ENCODE measurements around the gene ACOT7.
"Not testable (repeated sequence)": the region's sequence is repeated elsewhere in the genome, so short reads cannot be mapped to it uniquely, and the experiment has no call there.

Gene ACOT7

DNA sequence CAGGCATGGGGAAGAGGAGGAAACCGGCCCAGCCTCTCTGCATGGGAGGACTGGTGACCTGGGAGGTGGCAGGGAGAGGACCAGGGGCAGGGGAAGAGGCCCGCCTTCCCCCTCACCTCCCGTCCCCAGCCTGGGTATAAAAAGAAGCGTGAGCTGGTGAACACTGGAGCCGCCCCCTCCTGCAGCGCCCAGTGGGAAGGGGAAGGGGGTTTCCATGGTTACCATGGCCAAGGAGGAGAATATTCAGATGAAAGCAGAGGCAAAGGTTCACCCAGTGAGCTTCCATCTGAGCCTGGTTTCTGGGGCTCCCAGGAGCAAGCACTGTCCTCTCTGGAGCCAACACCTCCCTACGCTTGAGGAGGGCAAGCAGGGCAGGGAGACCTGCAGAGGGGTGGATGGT, 54.9 kb downstream of the ACOT7 start:
- no peak for DNase-seq

DNA sequence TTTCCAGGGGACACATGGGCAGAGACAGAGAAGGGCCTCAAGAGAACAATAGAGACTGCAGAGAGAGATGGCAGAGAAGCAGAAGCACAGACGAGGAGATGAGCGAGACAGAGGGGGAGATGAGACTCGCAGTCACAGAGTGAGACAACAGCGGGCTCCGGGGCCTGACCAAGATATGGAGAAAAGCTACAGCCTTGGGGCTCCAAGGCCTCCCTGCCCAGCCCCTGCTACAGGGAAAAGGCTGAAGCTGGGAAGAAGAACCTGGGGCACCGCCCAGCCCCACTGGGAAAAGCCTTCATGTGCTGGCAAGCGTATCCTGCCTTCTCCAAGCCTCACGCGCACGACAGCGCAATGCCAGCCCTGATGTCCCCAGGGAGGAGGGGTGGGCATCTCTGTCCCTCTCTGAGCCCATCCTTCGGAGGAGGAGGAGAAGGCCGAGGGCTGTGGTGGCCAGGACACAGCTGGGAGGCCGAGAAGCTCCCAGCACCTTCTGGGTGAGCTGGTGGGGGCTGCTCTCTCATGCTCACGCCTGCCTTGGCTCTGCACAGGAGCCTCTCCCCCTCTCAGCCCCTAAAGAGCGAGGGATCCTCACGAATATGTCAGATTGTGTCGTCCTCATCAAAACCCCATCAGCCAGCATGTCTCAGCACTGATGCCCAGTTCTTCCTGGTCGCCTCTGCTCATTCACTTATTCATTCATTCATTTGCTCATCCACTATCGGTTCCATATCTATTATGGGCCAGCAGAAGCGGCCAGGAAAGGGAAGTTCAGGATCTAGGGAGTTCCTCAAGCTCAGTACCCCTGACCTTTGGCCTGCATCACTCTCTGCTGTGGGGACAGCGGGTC, 56.6 kb downstream of the ACOT7 start:
- no peak for DNase-seq

DNA sequence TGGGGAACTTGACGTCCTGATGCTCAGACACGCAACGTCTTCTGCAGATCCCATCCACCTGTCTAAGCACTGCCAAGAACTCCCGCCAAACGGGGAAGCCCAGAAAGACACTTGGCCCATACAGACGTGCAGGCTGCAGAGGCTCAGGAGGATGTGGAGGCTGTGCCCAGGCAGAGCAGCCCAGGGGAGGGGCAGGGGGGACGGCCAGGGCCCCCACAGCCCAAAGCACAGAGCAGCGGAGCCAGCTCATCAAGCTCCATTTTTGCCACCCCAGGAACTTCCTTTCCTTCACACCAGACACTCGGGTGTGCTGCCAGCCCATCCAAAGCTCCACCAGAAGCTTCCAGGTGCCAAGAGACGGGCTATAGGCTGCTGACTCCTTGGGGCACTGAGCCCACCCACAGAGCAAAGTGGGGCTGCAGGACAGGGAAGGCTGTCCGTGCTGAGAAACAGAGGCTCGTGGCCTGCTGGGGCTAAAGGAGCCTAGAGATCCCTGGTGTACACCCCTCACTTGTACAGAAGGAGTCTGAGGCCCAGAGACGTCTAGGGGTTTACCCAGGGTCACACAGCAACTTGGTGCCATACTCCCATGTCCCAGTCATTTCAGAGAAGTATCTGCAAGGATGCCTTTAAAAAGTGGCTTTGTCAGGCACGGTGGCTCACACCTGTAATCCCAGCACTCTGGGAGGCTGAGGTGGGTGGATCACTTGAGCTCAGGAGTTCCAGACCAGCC, 59.1 kb downstream of the ACOT7 start:
- no peak for DNase-seq

DNA sequence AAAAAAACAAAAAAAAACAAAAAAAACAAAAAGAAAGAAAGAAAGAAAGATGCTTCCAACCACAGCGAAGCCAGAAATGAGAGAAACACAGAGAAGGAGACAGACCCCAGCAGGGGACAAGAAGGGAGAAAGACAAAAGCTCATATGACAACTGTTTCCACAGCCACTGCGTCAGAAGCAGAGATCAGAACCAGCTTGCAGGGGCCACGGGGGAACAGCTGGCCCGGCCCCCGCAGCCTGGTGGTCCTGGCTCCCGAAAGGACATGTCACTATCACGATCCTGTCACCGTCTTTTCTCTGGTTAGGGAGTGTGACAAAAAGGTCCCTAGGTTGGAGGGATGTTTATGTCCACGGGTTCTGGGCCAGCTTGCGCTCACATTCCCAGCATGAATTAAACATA, 60.7 kb downstream of the ACOT7 start:
- no peak for DNase-seq

DNA sequence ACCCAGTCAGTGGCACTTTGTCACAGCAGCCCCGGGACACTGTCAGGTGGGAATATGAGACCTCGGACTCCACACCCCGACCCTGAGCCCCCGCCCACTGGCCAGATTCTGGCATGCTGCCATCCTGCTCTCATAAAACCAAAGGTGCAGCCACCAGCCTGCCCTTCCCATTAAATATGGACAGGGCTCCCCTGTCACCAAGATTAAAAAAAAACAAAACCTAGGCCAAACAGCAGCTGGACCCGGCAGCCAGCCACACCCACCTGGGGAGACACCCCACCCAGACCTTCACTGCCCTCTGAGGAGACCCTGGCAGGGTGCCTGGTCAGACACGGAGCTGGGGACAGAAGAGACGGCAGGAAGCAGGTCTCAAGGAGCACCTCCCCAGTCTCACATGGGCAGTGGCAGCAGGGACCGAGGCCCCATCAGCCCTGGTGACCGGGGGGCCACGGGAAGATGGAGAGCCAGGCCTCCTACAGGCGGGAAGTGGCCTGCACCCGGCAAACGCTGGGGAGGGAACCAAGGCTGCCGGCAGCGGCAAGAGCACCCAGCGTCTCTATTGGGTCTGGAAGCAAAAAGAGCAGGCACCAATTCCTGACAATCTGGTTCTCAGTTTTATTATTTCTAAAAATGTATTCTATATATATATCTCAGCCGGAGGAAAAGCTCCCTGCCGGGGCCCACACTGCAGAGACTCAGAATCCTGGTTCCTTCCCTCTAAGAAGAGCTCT, 61.9 kb downstream of the ACOT7 start:
- DNase-seq, result no peak

DNA sequence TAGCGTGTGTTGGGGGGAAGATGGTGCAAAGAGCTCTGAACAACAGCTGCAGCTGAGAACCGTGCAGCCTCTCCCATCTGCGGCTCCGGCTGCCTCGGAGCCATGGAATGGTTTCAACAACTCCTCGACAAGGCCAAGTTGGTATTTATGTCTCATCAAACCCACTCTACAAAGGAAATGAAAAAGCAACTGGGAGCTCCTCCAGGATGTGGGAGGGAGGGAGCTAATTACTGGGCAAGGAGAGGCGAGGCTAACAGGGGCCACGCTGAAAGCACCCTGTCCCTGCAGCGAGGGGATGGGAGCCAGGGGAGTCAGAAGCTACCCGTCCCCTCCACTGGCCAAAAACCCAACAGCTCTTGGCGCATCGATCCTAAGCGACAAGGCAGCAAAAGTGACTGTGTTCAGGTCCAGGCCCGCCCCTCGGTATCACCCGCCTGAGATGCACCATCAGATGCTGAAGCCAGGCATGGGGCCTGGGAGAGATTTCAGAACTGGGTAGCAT, 63.1 kb downstream of the ACOT7 start:
- no peak for DNase-seq

DNA sequence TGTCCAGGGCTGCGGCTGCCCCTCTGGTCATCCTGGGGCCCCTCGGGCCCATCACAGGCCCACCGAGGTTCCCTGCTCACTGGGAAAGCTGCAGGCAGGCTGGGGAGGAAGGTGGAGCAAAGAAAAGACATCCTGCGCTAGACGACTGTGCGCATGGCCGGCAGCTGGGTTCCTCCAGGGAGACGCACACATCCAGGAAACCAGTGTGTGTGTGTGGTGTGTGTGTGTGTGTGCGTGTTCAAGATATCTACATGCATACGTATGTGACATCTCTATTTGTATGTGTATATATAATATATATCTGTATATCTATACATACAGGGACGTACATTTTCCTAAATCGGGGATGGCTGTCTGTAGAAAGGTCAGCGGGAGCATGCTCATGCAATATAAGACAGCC, 63.7 kb downstream of the ACOT7 start:
- no peak for DNase-seq

DNA sequence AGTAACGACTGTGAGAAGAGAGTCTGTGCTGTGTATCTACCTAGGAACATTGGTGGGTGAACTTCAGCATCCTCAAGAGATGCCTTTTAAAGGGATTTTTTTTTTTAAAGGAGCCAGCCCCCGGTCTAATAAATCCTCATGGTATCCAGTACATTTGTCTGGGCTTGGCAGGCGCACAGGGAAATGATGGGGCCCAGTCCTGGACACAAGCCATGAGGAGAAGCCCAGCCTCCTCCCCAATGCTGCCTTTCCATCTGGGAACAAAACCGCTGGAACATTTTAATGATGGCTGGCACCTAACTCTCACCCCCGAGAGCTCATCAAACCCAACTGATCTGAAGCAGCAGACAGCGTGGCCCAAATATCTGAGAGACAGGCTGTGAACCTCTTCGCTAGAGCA, 64.2 kb downstream of the ACOT7 start:
- DNase-seq, result no peak

DNA sequence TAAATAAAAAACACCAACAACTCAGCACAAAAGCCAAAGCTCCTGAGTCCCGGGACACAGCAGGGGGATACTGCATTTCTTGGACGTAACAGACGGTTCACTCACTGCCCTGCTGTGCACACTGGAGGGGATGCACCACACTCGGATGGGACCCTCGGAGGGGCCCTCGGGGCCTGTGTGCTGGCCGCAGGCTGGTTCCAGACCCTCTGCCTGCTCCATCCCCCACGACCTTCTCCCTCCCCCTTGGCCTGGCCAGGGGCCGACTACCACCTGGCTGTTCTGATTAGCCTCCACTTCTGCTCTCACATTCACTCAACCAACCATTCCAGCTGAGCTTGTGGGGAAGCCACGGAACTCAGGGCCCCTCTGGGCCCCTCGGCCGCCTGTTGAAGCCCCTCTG, 64.9 kb downstream of the ACOT7 start:
- no peak for DNase-seq

DNA sequence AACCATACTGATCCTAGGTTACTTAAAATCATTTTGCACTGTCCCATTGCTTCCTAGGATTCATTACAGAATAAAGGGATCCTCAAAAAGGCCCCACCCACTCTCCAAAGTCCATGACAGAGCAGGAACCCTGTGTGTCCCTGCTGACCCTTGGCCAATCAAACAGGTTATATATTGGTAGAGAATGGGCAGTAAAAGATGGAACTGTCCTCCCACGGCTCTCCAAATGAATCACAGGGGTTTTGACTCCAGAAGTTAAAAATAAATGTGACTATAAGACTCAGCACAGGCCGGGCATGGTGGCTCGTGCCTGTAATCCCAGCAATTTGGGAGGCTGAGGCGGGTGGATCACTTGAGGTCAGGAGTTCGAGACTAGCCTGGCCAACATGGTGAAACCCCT, 65.5 kb downstream of the ACOT7 start:
- DNase-seq, result no peak

DNA sequence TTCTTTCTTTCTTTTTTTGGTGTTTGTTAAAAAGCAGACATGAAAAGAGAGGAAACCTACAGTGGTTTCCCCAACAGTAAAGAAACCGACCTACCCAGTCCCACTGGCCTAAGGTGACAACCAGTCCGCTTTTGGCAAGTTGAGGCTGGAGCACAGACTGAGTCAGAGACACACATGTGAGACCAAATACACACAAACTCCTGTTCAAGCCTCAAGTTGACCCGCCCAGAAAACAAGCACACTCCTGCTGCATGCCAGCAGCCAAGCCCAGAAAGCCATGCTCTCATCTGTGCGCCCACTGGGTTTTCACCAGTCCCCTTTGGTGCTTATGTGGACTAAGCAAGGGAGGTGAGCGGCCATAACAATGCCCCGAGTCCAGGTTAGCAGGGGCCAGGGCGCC, 68.1 kb downstream of the ACOT7 start:
- DNase-seq, result no peak

DNA sequence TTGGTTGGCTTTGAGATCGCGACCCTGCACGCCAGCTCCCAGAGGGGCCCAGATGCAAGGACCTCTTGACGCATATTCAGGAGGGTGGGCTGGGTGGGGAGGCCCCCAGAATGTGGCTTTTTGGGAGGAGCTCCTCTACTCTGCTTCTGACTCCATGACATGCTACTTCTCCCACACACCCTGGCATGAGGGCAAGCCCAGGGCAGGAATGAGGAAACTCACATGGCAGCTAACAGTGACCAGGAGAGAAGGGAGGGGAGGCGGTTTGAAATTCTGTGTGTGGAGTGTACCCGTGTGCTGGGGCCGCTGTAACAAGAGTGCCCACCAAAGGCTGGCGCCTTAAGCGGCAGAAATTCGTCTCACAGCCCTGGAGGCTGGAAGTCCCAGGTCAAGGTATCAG, 71.4 kb downstream of the ACOT7 start:
- no peak for DNase-seq

DNA sequence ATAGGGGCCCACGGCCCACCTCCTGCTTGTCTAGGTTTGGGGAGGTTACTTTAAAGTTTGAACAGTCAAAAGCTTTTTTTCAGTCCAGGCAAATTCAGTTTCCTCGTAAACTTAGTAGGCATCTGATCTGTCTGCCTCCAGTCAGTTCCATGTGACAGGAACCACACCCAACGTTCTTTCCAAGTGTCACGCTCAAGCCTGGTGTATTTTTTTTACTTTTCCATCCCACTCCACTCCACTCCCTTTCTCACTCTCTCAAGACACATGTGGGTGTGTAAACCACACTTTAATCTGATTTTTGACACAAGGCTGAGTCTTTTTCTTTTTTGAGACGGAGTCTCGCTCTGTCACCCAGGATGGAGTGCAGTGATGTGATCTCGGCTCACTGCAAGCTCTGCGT, 72.4 kb downstream of the ACOT7 start:
- DNase-seq, result no peak

DNA sequence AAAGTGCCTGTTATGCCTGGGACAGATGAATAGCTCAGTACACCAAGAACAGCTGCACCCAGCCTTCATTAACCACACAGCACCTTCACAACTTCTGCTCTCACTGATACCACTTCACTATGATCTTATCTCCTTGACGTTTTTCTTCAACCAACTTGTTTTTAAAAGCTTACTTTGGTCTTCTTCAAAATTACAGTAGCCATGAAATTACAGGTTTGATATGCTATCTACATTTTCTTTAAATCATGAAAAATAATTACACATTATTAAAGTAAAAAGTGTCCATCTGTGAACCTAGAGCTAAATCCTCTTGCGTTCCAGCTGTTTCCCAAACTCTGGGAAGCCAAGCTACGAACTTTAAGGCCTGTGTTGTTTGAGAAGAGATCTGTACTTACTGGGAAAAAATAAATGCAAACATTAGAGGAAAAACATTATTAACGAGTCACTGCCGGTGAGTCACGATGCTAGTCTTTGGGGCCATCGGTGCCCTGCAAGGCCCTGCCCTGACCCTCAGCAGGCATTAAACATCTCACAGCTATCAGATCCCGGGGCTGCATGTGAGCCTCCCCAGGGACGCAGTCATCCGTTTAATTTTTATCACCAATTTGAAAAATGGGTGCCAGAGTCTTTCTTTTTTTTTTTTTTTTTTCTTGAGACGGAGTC, 76.3 kb downstream of the ACOT7 start:
- DNase-seq, result no peak

DNA sequence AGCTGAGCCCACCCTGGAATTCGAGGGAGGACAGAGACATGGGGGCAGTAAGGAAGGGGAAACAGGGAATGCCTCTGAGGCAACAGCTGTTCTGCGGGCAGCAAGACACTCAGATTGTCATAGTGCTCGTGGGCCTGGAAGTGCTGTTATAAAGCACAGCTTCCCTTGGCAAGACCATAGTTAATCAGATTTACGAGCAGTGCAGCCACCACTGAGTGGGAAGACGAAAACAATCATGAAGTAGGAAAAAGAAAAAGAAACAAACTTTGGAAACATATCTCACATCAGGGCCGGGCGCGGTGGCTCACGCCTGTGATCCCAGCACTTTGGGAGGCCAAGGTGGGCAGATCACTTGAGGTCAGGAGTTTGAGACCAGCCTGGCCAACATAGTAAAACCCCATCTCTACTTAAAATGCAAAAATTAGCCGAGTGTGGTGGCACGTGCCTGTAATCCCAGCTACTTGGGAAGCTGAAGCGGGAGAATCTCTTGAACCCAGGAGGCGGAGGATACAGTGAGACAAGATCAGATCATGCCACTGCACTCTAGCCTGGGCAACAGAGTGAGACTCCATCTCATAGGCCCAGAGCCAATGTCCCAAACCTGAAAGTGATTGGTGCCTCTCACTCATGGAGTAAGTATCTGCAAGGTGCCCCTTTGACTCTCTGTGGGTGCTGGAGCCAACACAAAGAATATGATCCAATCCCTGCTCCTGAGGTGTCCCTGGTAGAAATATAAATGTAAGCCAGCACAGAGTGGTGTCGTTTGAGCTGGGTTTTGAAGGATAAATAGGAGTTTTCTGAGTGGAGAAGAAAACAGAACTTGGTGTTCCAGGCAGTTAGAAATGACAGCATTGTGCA, 77.1 kb downstream of the ACOT7 start:
- no peak for DNase-seq

DNA sequence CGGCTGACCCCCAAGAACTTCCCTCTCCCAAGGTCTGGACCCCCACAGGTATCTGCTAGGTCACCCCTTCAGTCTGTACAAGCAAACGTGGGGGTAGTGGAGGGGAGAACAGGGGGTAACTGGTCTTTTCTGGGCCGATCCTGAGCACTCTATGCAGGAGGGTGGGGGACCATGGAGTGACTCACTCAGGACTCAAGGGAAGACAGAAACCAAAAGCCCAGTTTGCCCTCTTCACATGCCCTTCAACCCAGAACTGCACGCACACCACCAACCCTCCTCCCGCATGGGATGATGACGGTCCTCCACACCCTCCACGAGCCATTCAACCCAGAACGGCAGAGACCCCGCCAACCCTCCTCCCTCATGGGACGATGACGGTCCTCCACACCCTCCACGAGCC, 79.1 kb downstream of the ACOT7 start:
- no peak for DNase-seq

DNA sequence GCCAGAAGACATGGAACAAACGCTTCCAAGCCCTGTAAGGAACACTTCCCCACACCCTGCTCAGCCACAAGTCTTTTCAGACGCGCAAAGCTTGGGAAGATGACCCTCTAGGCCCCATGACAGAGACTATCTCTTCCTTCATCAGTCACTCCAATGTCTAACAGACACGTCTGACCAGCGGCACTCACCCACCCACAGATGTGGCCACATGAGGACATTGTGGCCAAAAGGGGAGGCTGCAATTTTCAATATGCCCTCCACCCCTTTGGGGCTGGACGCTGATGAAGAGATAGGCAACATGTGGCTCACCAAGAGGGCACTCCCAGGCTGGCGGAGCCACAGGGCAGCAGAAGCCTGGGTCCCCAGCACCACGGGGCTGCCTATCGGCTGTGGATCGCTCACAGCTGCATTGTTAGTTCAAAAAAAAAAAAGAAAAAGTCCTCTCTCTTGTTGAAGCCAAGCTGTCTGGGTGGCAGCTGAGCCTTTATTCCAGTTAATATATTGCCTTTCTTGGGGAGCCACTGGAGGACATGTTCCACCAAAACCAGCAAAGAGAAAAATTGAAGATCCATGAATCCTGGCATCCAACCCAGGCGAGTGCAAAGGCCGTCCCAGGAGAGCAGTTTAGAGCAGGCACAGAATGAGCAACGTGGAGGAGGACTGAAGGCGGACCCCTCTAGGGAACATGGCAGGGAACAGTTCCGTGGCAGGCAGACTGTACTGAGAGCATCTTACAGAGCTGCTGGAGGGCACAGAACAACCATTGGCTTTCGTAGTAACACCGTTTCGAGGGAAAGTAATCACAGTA, 80.0 kb downstream of the ACOT7 start:
- no peak for DNase-seq

DNA sequence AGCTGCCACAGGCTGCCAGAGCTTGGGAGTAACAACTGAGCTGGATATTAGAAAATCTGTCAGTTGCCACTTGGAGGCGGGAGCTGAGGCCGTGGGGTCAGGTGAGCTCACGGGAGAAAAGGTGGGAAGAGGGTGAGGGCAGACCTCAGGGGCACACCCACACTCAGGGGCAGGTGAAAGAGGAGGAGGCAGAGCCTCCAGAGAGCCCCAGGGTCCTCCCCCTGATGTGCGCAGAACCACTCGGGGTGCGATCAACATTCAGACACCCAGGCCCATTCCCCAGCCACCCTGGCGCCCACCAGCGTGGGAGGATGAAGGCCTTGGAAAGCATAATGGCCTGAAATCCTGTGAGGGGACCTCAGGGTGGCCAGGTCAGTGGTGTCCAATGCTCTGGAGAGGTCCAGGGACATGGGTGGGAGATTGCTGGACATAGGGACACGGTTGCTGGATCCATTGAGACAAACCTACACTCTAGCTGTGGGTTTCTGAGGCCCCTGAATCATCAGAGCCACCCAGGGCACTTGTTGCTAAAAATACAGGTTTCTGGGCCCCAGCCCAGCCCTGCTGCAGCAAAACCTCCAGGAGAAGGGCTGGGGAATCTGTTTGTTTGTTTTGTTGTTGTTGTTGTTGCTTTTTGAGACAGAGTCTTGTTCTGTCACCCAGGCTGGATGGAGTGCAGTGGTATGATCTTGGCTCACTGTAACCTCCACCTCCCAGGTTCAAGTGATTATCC, 83.3 kb downstream of the ACOT7 start:
- no peak for DNase-seq

DNA sequence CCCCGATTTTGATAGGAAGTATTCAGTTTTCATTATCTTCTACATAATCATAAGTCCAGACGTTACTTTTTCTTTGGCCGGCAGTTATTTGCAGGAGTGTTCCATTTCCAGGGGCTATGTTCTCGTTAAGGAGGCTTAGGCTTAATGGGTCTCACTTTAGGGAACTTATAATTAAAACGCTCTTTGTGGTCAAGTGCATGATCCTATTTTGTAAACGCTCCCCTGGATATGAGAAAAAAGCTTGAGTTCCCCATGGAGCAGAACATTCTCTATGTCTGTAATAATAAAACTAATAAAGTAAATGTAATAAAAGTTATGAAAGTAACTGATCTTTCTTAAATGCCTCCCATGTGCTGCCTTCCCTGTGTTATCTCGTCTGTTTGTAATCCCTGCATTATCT, 84.0 kb downstream of the ACOT7 start:
- no peak for DNase-seq

DNA sequence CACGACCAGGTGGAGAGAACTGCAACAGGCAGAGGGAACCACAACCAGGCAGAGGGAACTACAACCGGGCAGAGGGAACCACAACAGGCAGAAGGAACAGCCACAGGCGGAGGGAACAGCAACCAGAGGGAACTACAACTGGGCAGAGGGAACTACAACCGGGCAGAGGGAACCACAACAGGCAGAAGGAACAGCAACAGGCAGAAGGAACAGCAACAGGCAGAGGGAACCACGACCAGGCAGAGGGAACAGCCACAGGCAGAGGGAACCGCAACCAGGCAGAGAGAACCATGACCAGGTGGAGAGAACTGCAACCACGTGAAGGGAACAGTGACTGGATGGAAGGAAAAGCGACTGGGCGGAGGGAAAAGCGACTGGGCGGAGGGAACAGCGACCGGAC, 85.1 kb downstream of the ACOT7 start:
- no peak for DNase-seq

DNA sequence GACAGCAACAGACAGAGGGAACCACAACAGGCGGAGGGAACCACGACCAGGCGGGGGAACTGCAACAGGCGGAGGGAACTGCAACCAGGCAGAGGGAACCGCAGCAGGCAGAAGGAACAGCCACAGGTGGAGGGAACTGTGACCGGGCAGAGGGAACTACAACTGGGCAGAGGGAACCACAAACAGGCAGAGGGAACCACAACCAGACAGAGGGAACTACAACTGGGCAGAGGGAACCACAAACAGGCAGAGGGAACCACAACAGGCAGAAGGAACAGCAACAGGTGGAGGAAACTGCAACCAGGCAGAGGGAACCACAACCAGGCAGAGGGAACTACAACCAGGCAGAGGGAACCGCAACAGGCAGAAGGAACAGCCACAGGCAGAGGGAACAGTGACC, 85.9 kb downstream of the ACOT7 start:
- not testable (repeated sequence) for DNase-seq
